Measurements from ENCODE around the gene DNASE2B.

DNA sequence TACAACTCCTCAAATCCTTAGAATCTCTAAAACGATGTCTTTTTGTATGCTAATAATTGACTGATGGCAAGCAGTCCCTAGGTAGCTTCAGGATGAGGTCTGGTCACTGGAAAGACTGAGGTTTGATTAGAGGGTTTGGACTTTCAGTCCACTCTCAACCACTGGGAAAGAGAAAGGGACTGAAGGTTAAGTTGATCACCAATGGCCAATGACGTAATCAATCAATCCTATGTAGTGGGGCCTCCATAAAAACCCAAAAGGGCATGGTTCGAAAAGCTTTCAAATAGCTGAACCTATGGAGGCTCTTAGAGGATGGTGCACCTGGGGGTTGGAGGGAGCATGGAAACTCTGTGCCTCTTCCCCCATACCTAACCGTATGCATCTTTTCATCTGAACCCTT lies 39.6 kb upstream of the DNASE2B start:
- TF ChIP-seq POLR2A (IDR thresholded peaks at IDR 0.05; ENCODE audit: low read length), result no peak
- TF ChIP-seq GATA1 (IDR thresholded peaks at IDR 0.05; ENCODE audit: low read depth, low read length), result no peak
